GM23338 (cell line): ENCODE data around the gene RNF213. TPM values are rescaled to one million over a fixed set of nuclear protein-coding genes. Genes with fewer than 3 reads are reported as not detected.
A peak's percentile ranks its signal among the peaks of the same experiment; 100 is the strongest.

Experiments
- ATAC-seq: fragments of 200-7000 bp; cut with Tn5 transposase; 3 replicates; pipeline ENCODE4 v1.9.1; 2020
- DNase-seq: peaks from one replicate; pipeline ENCODE4 v3.0.0-alpha.2; 2015; ENCODE audit warnings: low spot score
- H2AFZ ChIP-seq: fragments of 200-600 bp; sonication (generic); 2 replicates; pipeline ENCODE4 v1.8.0; 2016; ENCODE audit warnings: antibody characterized with exemption, mild to moderate bottlenecking, moderate library complexity
- H3F3A ChIP-seq: fragments of 200-600 bp; sonication (generic); replicated peaks from 2 replicates; pipeline ENCODE4 v1.8.0; 2017; ENCODE audit warnings: antibody characterized with exemption, mixed run types, low read depth
- H3K27ac ChIP-seq: fragments of 200-600 bp; sonication (generic); 2 replicates; pipeline ENCODE4 v1.6.1; 2016; ENCODE audit warnings: low read depth
- H3K27me3 ChIP-seq: fragments of 200-600 bp; sonication (generic); 2 replicates; pipeline ENCODE4 v1.8.0; 2016; ENCODE audit warnings: mild to moderate bottlenecking, mixed run types, moderate library complexity; ENCODE audit not compliant: insufficient read depth
- H3K36me3 ChIP-seq: fragments of 200-600 bp; sonication (generic); 2 replicates; pipeline ENCODE4 v1.8.0; 2016; ENCODE audit warnings: mild to moderate bottlenecking; ENCODE audit not compliant: insufficient read depth
- H3K4me1 ChIP-seq: fragments of 200-600 bp; sonication (generic); 2 replicates; pipeline ENCODE4 v1.8.0; 2016; ENCODE audit warnings: mild to moderate bottlenecking, moderate library complexity; ENCODE audit not compliant: insufficient read depth
- H3K4me2 ChIP-seq: fragments of 200-600 bp; sonication (generic); 2 replicates; pipeline ENCODE4 v1.7.1; 2017; ENCODE audit warnings: mixed run types
- H3K4me3 ChIP-seq: fragments of 200-600 bp; sonication (generic); 2 replicates; pipeline ENCODE4 v1.6.1; 2016; ENCODE audit warnings: mixed run types
- H3K79me2 ChIP-seq: fragments of 200-600 bp; sonication (generic); replicated peaks from 2 replicates; pipeline ENCODE4 v1.8.0; 2017; ENCODE audit warnings: mild to moderate bottlenecking; ENCODE audit not compliant: insufficient read depth
- H3K9me2 ChIP-seq: fragments of 200-600 bp; sonication (generic); 2 replicates; pipeline ENCODE4 v1.8.0; 2017; ENCODE audit not compliant: insufficient read depth
- H4K20me1 ChIP-seq: fragments of 200-600 bp; sonication (generic); replicated peaks from 2 replicates; pipeline ENCODE4 v1.8.0; 2017; ENCODE audit warnings: mild to moderate bottlenecking; ENCODE audit not compliant: insufficient read depth
- H3K27ac Mint-ChIP-seq: 2 replicates; pipeline ENCODE4 v1.8.0; 2020; ENCODE audit warnings: inconsistent platforms, mild to moderate bottlenecking, moderate library complexity, mixed read lengths
- H3K27me3 Mint-ChIP-seq: 3 replicates; pipeline ENCODE4 v1.8.0; 2022; ENCODE audit warnings: low read depth, mild to moderate bottlenecking, moderate library complexity, mixed read lengths, inconsistent platforms; ENCODE audit not compliant: insufficient read depth, poor library complexity
- H3K36me3 Mint-ChIP-seq: 3 replicates; pipeline ENCODE4 v1.8.0; 2021; ENCODE audit warnings: low read depth, mild to moderate bottlenecking, inconsistent platforms, moderate library complexity, mixed read lengths
- H3K4me1 Mint-ChIP-seq: 3 replicates; pipeline ENCODE4 v1.8.0; 2020; ENCODE audit warnings: mild to moderate bottlenecking, inconsistent platforms, mixed read lengths
- H3K4me3 Mint-ChIP-seq: 3 replicates; pipeline ENCODE4 v1.8.0; 2021; ENCODE audit warnings: moderate library complexity, mild to moderate bottlenecking, inconsistent platforms, mixed read lengths
- H3K9me3 Mint-ChIP-seq: 3 replicates; pipeline ENCODE4 v1.8.0; 2020; ENCODE audit warnings: moderate library complexity, mild to moderate bottlenecking, inconsistent platforms, mixed read lengths
- CREB1 ChIP-seq: fragments of 250-450 bp; sonication (Bioruptor Pico); IDR thresholded peaks from 2 replicates; pipeline ENCODE4 v1.5.0; 2020; ENCODE audit warnings: low read depth, mild to moderate bottlenecking, moderate library complexity
- EZH2 ChIP-seq: fragments of 200-600 bp; sonication (generic); IDR thresholded peaks from one replicate; pipeline ENCODE4 v1.8.0; 2017; ENCODE audit warnings: antibody characterized with exemption, mild to moderate bottlenecking, low read depth; ENCODE audit not compliant: unreplicated experiment
- EZH2phosphoT487 ChIP-seq: fragments of 200-600 bp; sonication (generic); IDR thresholded peaks from one replicate; pipeline ENCODE4 v1.8.1; 2018; ENCODE audit warnings: antibody characterized with exemption; ENCODE audit not compliant: unreplicated experiment
- JUNB ChIP-seq: IDR thresholded peaks from one replicate; pipeline ENCODE4 v1.6.1; 2016; ENCODE audit warnings: antibody characterized with exemption; ENCODE audit not compliant: unreplicated experiment
- NANOG ChIP-seq: IDR thresholded peaks from 2 replicates; pipeline ENCODE4 v1.6.1; 2016; ENCODE audit warnings: antibody characterized with exemption, borderline replicate concordance
- POLR2AphosphoS5 ChIP-seq: IDR thresholded peaks from 2 replicates; pipeline ENCODE4 v1.6.1; 2016; ENCODE audit warnings: antibody characterized with exemption, low read depth
- STAT1 ChIP-seq: IDR thresholded peaks from one replicate; pipeline ENCODE4 v1.6.1; 2016; ENCODE audit warnings: antibody characterized with exemption; ENCODE audit not compliant: unreplicated experiment
- ZNF114 ChIP-seq: fragments of 250-450 bp; sonication (Bioruptor Pico); IDR thresholded peaks from 2 replicates; pipeline ENCODE4 v1.5.0; 2020; ENCODE audit warnings: mild to moderate bottlenecking, moderate library complexity
- ZNF331 ChIP-seq: fragments of 250-450 bp; sonication (Bioruptor Pico); IDR thresholded peaks from 2 replicates; pipeline ENCODE4 v1.5.0; 2020; ENCODE audit warnings: low read depth, mild to moderate bottlenecking, moderate library complexity
- polyA plus RNA-seq: library from polyadenylated mRNA; unstranded; fragments of >200 nt; fragmentation: Nextera tagmentation; extraction: Ambion mirVana; gene quantifications from 2 replicates; pipeline ENCODE4 v1.2.1, GENCODE V29; 2016
- total RNA-seq: library from RNA; depleted of rRNA; stranded (reverse); fragments of >200 nt; shearing (Covaris generic); gene quantifications from 2 replicates; pipeline ENCODE4 v1.2.3, GENCODE V29; 2014
- TF ChIP-seq, protein P1 (sequence below): IDR thresholded peaks from one replicate; pipeline ENCODE4 v1.6.1; 2018; ENCODE audit warnings: antibody characterized with exemption; ENCODE audit not compliant: unreplicated experiment
- TF ChIP-seq, protein P2 (sequence below): IDR thresholded peaks from 2 replicates; pipeline ENCODE4 v1.6.1; 2016; ENCODE audit warnings: antibody characterized with exemption
- TF ChIP-seq, protein P3 (sequence below): fragments of 250-450 bp; sonication (Bioruptor Pico); IDR thresholded peaks from 2 replicates; pipeline ENCODE4 v1.5.0; 2020; ENCODE audit warnings: mild to moderate bottlenecking, moderate library complexity
- TF ChIP-seq, protein P4 (sequence below), 2 experiments: fragments of 200-600 bp in 1 of 2; sonication (generic) in 1 of 2; conservative IDR thresholded peaks; 2 replicates each; pipeline versions ENCODE4 v1.5.1 to v1.6.1; 2016 to 2017; ENCODE audit warnings: antibody characterized with exemption in 2 of 2, low read depth in 2 of 2, mild to moderate bottlenecking in 2 of 2, moderate library complexity in 1 of 2

Gene RNF213
- total and polyA plus RNA-seq, 2 experiments from 2014 or later, result 21.2 to 67.2 TPM

DNA sequence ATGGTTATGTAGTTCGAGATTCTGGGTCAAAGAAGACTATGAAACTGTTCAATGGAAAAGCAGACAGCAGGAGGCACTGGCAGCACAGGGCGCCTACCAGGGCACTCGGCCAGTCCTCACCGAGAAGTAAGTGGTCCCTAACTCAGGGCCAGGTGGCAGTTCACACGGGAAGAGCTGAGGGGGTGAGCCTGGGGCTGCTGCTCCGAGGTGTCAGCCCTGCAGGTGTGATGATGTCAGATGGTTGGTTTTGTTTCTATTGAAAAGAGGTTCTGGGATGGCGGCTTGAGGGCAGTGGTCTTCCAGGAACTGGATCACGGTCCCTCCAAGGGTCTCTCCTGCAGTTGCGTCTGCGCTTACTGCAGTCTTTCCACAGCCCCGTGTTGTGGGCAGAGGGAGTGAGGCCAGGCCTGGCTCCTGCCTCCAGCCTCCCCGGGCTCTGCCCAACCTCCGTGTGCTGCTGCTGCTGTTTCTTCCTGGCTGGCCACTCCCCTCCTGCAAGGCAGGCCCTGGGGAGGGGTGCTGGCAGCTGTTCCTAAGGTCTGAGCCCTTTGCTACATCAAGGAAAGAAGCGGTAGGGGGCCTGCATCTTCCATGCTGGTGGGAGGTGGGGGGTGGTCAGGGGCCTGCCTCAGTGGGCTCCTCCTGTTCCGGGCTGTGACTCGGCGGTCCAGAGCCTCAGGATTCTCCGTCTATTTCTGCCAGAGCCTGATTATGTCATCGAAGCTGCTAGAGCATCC is 22.6 kb downstream of the RNF213 start:
- Histone ChIP-seq H4K20me1 (peaks cover 8% of the 10 kb centered on the region; the same call in 1 of the 2 replicates), H3K4me1 (no peaks in the 10 kb centered on the region), H3K79me2 (no peaks in the 10 kb centered on the region), H3F3A (no peaks in the 10 kb centered on the region), H3K27ac (no peak overlapping the region), H3K27me3 (no peaks in the 10 kb centered on the region), H3K9me2 (no peaks in the 10 kb centered on the region), H2AFZ (no peak overlapping the region), H3K36me3 (no peaks in the 10 kb centered on the region), H3K4me2 (no peak overlapping the region), H3K4me3 (no peak overlapping the region)
- peaks cover 14% of the 10 kb centered on the region for H3K4me1 Mint-ChIP-seq
- H3K27me3 Mint-ChIP-seq, result peaks cover 3% of the 10 kb centered on the region
- H3K9me3 Mint-ChIP-seq, result no peaks in the 10 kb centered on the region; the same call in 2 of the 3 replicates
- TF ChIP-seq, protein P1, sequence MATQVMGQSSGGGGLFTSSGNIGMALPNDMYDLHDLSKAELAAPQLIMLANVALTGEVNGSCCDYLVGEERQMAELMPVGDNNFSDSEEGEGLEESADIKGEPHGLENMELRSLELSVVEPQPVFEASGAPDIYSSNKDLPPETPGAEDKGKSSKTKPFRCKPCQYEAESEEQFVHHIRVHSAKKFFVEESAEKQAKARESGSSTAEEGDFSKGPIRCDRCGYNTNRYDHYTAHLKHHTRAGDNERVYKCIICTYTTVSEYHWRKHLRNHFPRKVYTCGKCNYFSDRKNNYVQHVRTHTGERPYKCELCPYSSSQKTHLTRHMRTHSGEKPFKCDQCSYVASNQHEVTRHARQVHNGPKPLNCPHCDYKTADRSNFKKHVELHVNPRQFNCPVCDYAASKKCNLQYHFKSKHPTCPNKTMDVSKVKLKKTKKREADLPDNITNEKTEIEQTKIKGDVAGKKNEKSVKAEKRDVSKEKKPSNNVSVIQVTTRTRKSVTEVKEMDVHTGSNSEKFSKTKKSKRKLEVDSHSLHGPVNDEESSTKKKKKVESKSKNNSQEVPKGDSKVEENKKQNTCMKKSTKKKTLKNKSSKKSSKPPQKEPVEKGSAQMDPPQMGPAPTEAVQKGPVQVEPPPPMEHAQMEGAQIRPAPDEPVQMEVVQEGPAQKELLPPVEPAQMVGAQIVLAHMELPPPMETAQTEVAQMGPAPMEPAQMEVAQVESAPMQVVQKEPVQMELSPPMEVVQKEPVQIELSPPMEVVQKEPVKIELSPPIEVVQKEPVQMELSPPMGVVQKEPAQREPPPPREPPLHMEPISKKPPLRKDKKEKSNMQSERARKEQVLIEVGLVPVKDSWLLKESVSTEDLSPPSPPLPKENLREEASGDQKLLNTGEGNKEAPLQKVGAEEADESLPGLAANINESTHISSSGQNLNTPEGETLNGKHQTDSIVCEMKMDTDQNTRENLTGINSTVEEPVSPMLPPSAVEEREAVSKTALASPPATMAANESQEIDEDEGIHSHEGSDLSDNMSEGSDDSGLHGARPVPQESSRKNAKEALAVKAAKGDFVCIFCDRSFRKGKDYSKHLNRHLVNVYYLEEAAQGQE, result no peak
- TF ChIP-seq ZNF114 (CRISPR knock-in tag) (no peak), STAT1 (no peak), POLR2AphosphoS5 (no peak), CREB1 (CRISPR knock-in tag) (no peak), EZH2phosphoT487 (no peak), NANOG (no peak), JUNB (no peak), ZNF331 (CRISPR knock-in tag) (no peak), EZH2 (no peak)
- TF ChIP-seq, protein P2, sequence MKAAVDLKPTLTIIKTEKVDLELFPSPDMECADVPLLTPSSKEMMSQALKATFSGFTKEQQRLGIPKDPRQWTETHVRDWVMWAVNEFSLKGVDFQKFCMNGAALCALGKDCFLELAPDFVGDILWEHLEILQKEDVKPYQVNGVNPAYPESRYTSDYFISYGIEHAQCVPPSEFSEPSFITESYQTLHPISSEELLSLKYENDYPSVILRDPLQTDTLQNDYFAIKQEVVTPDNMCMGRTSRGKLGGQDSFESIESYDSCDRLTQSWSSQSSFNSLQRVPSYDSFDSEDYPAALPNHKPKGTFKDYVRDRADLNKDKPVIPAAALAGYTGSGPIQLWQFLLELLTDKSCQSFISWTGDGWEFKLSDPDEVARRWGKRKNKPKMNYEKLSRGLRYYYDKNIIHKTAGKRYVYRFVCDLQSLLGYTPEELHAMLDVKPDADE, result no peak
- TF ChIP-seq, protein P3, sequence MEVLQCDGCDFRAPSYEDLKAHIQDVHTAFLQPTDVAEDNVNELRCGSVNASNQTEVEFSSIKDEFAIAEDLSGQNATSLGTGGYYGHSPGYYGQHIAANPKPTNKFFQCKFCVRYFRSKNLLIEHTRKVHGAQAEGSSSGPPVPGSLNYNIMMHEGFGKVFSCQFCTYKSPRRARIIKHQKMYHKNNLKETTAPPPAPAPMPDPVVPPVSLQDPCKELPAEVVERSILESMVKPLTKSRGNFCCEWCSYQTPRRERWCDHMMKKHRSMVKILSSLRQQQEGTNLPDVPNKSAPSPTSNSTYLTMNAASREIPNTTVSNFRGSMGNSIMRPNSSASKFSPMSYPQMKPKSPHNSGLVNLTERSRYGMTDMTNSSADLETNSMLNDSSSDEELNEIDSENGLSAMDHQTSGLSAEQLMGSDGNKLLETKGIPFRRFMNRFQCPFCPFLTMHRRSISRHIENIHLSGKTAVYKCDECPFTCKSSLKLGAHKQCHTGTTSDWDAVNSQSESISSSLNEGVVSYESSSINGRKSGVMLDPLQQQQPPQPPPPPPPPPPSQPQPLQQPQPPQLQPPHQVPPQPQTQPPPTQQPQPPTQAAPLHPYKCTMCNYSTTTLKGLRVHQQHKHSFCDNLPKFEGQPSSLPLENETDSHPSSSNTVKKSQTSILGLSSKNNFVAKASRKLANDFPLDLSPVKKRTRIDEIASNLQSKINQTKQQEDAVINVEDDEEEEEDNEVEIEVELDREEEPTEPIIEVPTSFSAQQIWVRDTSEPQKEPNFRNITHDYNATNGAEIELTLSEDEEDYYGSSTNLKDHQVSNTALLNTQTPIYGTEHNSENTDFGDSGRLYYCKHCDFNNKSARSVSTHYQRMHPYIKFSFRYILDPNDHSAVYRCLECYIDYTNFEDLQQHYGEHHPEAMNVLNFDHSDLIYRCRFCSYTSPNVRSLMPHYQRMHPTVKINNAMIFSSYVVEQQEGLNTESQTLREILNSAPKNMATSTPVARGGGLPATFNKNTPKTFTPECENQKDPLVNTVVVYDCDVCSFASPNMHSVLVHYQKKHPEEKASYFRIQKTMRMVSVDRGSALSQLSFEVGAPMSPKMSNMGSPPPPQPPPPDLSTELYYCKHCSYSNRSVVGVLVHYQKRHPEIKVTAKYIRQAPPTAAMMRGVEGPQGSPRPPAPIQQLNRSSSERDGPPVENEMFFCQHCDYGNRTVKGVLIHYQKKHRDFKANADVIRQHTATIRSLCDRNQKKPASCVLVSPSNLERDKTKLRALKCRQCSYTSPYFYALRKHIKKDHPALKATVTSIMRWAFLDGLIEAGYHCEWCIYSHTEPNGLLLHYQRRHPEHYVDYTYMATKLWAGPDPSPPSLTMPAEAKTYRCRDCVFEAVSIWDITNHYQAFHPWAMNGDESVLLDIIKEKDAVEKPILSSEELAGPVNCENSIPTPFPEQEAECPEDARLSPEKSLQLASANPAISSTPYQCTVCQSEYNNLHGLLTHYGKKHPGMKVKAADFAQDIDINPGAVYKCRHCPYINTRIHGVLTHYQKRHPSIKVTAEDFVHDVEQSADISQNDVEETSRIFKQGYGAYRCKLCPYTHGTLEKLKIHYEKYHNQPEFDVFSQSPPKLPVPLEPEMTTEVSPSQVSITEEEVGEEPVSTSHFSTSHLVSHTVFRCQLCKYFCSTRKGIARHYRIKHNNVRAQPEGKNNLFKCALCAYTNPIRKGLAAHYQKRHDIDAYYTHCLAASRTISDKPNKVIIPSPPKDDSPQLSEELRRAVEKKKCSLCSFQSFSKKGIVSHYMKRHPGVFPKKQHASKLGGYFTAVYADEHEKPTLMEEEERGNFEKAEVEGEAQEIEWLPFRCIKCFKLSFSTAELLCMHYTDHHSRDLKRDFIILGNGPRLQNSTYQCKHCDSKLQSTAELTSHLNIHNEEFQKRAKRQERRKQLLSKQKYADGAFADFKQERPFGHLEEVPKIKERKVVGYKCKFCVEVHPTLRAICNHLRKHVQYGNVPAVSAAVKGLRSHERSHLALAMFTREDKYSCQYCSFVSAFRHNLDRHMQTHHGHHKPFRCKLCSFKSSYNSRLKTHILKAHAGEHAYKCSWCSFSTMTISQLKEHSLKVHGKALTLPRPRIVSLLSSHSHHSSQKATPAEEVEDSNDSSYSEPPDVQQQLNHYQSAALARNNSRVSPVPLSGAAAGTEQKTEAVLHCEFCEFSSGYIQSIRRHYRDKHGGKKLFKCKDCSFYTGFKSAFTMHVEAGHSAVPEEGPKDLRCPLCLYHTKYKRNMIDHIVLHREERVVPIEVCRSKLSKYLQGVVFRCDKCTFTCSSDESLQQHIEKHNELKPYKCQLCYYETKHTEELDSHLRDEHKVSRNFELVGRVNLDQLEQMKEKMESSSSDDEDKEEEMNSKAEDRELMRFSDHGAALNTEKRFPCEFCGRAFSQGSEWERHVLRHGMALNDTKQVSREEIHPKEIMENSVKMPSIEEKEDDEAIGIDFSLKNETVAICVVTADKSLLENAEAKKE (CRISPR knock-in tag), result no peak
- TF ChIP-seq, protein P4, sequence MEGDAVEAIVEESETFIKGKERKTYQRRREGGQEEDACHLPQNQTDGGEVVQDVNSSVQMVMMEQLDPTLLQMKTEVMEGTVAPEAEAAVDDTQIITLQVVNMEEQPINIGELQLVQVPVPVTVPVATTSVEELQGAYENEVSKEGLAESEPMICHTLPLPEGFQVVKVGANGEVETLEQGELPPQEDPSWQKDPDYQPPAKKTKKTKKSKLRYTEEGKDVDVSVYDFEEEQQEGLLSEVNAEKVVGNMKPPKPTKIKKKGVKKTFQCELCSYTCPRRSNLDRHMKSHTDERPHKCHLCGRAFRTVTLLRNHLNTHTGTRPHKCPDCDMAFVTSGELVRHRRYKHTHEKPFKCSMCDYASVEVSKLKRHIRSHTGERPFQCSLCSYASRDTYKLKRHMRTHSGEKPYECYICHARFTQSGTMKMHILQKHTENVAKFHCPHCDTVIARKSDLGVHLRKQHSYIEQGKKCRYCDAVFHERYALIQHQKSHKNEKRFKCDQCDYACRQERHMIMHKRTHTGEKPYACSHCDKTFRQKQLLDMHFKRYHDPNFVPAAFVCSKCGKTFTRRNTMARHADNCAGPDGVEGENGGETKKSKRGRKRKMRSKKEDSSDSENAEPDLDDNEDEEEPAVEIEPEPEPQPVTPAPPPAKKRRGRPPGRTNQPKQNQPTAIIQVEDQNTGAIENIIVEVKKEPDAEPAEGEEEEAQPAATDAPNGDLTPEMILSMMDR (conservative IDR thresholded peaks at IDR 0.05; ENCODE audit: low read depth in 2 of 2), result no peak
- no peak overlapping the region for H3K4me3 Mint-ChIP-seq
- H3K36me3 Mint-ChIP-seq, result peaks cover 20% of the 10 kb centered on the region
- H3K27ac Mint-ChIP-seq, result no peak overlapping the region
- ATAC-seq, result peak; percentile 53
- no peak for DNase-seq
